ENCODE results near the gene OPA1.

DNA sequence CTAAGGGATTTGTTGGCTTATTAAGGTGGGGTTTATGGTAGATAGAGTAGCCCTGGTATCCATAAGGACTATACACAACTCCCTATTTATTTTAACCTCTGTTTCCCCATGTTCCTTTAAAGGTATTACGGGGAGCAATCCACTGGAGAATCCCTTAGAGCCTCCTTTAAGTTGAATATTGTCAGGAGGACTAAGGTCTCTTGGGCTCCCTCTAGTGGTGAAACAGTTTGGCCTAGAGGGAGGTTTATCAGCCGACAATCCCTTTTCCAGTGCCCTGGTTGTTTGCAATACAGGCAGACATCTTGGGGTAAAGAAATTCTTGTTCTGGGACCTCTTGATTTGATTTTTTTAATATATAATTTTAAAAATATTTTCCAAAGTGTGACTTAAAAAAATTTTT, 12.9 kb downstream of the OPA1 start:
- TF ChIP-seq GATA2 (IDR thresholded peaks at IDR 0.05; ENCODE audit: low read depth, low read length) (no peak), GATA3 (IDR thresholded peaks at IDR 0.05; ENCODE audit: low read depth, low read length) (no peak)
